Measurements from ENCODE around the gene LBHD1. TPM values are rescaled to one million over a fixed set of nuclear protein-coding genes. Genes with fewer than 3 reads are reported as not detected.

The LBHD1 gene
- total and polyA plus RNA-seq, 2 of the 4 experiments (the other 2 are of a cell fraction) = 1.6 to 4.0 TPM

DNA sequence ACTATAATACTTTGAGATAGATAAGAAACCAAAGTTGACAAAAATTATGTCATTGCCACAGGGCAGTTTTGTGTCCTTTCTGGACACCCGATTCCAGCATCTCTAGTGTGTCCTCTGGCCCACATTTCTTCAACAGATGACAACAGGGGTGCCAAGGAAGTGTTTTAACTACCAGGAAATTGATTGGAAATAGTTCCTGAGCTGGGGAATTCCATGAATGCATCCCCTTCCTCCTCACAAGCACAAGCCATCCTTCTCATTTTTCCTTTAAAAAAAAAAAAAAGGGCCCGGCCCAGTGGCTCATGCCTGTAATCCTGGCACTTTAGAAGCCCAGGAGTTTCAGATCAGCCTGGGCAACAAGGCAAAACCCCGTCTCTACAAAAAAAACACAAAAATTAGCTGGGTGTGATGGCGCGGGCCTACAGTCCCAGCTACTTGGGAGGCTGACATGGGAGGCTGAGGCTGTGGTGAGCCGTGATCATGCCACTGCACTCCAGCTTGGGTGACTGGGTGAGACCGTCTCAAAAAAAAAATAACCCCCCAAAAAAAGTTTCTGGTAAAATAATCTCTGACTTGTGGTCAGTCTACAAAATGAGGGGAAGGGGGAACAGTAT is 49.5 kb downstream of the LBHD1 start:
- H2BK5ac ChIP-seq (ENCODE audit: low read depth, low read length, poor library complexity, severe bottlenecking) = peak overlapping the region; percentile 44
- ChIA-PET CTCF (interaction anchor here (1.2 to 2.1 kb wide), 3 partner anchors 11 to 31 kb away, joined by 3 to 5 read pairs (median 4); partner anchors contain the start of genes EML3 and TUT1), POLR2A (ENCODE audit: unreplicated experiment) (interaction anchor here (0.7 kb wide), 1 partner anchor 30 kb away, joined by 5 read pairs; no protein-coding TSS in a partner anchor)
- peak overlapping the region; percentile 45; the same call in 1 of the 2 replicates for H3K56ac ChIP-seq (ENCODE audit: extremely low read depth, insufficient read depth, low read length)
- peak overlapping the region; percentile 80; the same call in 1 of the 2 replicates for H3K4ac ChIP-seq (ENCODE audit: low read depth, low read length)
- DNase-seq (no peak), ATAC-seq (ENCODE audit: low read depth) (no peak)
- peak overlapping the region; percentile 92; the same call in 1 of the 2 replicates for H3K14ac ChIP-seq (replicated peaks; ENCODE audit: low read depth, low read length)
- no peaks in the 10 kb centered on the region for H3K9me3 ChIP-seq (ENCODE audit: control insufficient read depth, insufficient read depth, low read length)
- H3K4me2 ChIP-seq (ENCODE audit: low read depth, low read length) = no peak overlapping the region
- H4K8ac ChIP-seq (ENCODE audit: low read depth in 2 of 2, low read length in 2 of 2) = peak overlapping the region; percentile 96 to 99
- no peak overlapping the region for H3K4me3 ChIP-seq (ENCODE audit: insufficient read depth, low read depth, low read length)
- dilution Hi-C loops (cut with HindIII; ENCODE audit: low sequenced_read_pairs, unreplicated experiment) = no loop called here
- no peak overlapping the region for H3K23ac ChIP-seq (ENCODE audit: low read depth, low read length)
- H2BK15ac ChIP-seq (ENCODE audit: low read depth, low read length) = 0 out of 3 replicates have a peak overlapping the region, but pooled peaks have one; percentile 7
- H3K9me1 ChIP-seq (ENCODE audit: insufficient read depth, low read length) = peaks cover 7% of the 10 kb centered on the region; the same call in 1 of the 2 replicates
- peaks cover 3% of the 10 kb centered on the region for H3K4me1 ChIP-seq (ENCODE audit: control insufficient read depth, insufficient read depth, low read length)
- in situ Hi-C loops (cut with MboI; ENCODE audit: low sequenced_read_pairs) = no loop called here
- peaks cover 19 to 30% of the 10 kb centered on the region in 2 experiments for H3K79me1 ChIP-seq (ENCODE audit: low read depth in 1 of 2, low read length in 2 of 2)
- peak overlapping the region; percentile 49; the same call in 1 of the 2 replicates for H3K27ac ChIP-seq (ENCODE audit: insufficient read depth, low read length)
- H2AK9ac ChIP-seq (replicated peaks; ENCODE audit: low read depth, low read length, poor library complexity) = peak overlapping the region; percentile 55
- intact Hi-C loops (cut with micrococcal nuclease) = no loop called here
- peak overlapping the region; percentile 87 for H4K91ac ChIP-seq (ENCODE audit: insufficient read depth, low read depth, low read length)
- 0 out of 2 replicates have a peak overlapping the region, but pooled peaks have one; percentile 30 for H4K5ac ChIP-seq (ENCODE audit: low read depth, low read length)
- H2AK5ac ChIP-seq (ENCODE audit: low read depth, low read length) = no peak overlapping the region
- no peaks in the 10 kb centered on the region; the same call in 1 of the 2 replicates for H4K20me1 ChIP-seq (ENCODE audit: insufficient read depth, low read length)
- H2BK20ac ChIP-seq (ENCODE audit: low read depth, low read length) = no peak overlapping the region
- WGBS, 2 experiments (ENCODE audit: extremely low coverage in 2 of 2, insufficient read length in 1 of 2) = no CpG with 5 or more reads among the region's 7 CpGs
- H3K27me3 ChIP-seq (ENCODE audit: control insufficient read depth, insufficient read depth, low read length) = no peaks in the 10 kb centered on the region
- H2AFZ ChIP-seq (replicated peaks; ENCODE audit: low read length, poor library complexity) = no peak overlapping the region
- no TSS peak for BruUV-seq (replicated peaks)
- peaks cover 28% of the 10 kb centered on the region for H3K36me3 ChIP-seq (ENCODE audit: control insufficient read depth, insufficient read depth, low read length)
- H2BK120ac ChIP-seq (ENCODE audit: low read depth, low read length) = peak overlapping the region; percentile 0; the same call in 1 of the 2 replicates
- no peak overlapping the region; the same call in 1 of the 2 replicates for H3K9ac ChIP-seq (ENCODE audit: low read depth, low read length)
- no peak overlapping the region for H3K18ac ChIP-seq (ENCODE audit: low read depth, low read length)
- TF ChIP-seq RCOR1 (IDR thresholded peaks at IDR 0.05; ENCODE audit: insufficient replicate concordance, low read length) = no peak
- no peak for TF ChIP-seq RAD21 (IDR thresholded peaks at IDR 0.05; ENCODE audit: low read length)
- no peak for TF ChIP-seq NFE2L2 (IDR thresholded peaks at IDR 0.05; ENCODE audit: low read depth, low read length)
- TF ChIP-seq CHD1 (IDR thresholded peaks at IDR 0.05; ENCODE audit: low read depth, low read length) = no peak
- TF ChIP-seq CEBPB (IDR thresholded peaks at IDR 0.05; ENCODE audit: low read depth, low read length) = no peak
- no peak for TF ChIP-seq RFX5 (IDR thresholded peaks at IDR 0.05; ENCODE audit: low read depth, low read length)
- TF ChIP-seq MXI1 (IDR thresholded peaks at IDR 0.05; ENCODE audit: borderline replicate concordance, low read depth, low read length) = no peak
- TF ChIP-seq BHLHE40 (IDR thresholded peaks at IDR 0.05; ENCODE audit: low read depth, low read length) = no peak
- TF ChIP-seq, protein P1, sequence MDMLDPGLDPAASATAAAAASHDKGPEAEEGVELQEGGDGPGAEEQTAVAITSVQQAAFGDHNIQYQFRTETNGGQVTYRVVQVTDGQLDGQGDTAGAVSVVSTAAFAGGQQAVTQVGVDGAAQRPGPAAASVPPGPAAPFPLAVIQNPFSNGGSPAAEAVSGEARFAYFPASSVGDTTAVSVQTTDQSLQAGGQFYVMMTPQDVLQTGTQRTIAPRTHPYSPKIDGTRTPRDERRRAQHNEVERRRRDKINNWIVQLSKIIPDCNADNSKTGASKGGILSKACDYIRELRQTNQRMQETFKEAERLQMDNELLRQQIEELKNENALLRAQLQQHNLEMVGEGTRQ (IDR thresholded peaks at IDR 0.05; ENCODE audit: low read depth, low read length) = no peak
- TF ChIP-seq POLR2A (IDR thresholded peaks at IDR 0.05; ENCODE audit: low read depth, low read length) = no peak
- TF ChIP-seq, protein P2, sequence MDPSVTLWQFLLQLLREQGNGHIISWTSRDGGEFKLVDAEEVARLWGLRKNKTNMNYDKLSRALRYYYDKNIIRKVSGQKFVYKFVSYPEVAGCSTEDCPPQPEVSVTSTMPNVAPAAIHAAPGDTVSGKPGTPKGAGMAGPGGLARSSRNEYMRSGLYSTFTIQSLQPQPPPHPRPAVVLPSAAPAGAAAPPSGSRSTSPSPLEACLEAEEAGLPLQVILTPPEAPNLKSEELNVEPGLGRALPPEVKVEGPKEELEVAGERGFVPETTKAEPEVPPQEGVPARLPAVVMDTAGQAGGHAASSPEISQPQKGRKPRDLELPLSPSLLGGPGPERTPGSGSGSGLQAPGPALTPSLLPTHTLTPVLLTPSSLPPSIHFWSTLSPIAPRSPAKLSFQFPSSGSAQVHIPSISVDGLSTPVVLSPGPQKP (IDR thresholded peaks at IDR 0.05; ENCODE audit: borderline replicate concordance, low read depth, low read length) = no peak
- no peak for TF ChIP-seq FOS (IDR thresholded peaks at IDR 0.05; ENCODE audit: low read depth, low read length)
- no peak for TF ChIP-seq MAFK (IDR thresholded peaks at IDR 0.05; ENCODE audit: low read depth, low read length)
- no peak for TF ChIP-seq SMC3 (IDR thresholded peaks at IDR 0.05; ENCODE audit: low read depth, low read length)
- TF ChIP-seq, protein P3, sequence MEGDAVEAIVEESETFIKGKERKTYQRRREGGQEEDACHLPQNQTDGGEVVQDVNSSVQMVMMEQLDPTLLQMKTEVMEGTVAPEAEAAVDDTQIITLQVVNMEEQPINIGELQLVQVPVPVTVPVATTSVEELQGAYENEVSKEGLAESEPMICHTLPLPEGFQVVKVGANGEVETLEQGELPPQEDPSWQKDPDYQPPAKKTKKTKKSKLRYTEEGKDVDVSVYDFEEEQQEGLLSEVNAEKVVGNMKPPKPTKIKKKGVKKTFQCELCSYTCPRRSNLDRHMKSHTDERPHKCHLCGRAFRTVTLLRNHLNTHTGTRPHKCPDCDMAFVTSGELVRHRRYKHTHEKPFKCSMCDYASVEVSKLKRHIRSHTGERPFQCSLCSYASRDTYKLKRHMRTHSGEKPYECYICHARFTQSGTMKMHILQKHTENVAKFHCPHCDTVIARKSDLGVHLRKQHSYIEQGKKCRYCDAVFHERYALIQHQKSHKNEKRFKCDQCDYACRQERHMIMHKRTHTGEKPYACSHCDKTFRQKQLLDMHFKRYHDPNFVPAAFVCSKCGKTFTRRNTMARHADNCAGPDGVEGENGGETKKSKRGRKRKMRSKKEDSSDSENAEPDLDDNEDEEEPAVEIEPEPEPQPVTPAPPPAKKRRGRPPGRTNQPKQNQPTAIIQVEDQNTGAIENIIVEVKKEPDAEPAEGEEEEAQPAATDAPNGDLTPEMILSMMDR (conservative IDR thresholded peaks at IDR 0.05; ENCODE audit: low read depth, low read length) = no peak
